H1 (cell line): ENCODE results near the gene CADM1. TPM values are rescaled to one million over a fixed set of nuclear protein-coding genes. Genes with fewer than 3 reads are reported as not detected.

Experiments
- CTCF ChIA-PET: fragments of 300-600 bp; sonication (Branson Sonifier 250); formaldehyde crosslinking; loops from one replicate; lab custom pipeline; 2021; ENCODE audit not compliant: partially characterized antibody; lab: Charles Lee
- POLR2A ChIA-PET: fragments of 300-600 bp; sonication (Branson Sonifier 250); formaldehyde crosslinking; loops from one replicate; lab custom pipeline; 2021; ENCODE audit warnings: inconsistent platforms; ENCODE audit not compliant: partially characterized antibody; lab: Charles Lee
- DNase-seq, 2 experiments: peaks; one replicate each; pipeline versions ENCODE4 v3.0.0 to v3.0.0-alpha.2; 2010 to 2022; ENCODE audit warnings: low spot score in 2 of 2, low read depth in 1 of 2, mixed read lengths in 1 of 2
- FAIRE-seq: peaks from 2 replicates; lab custom pipeline; 2011; peaks lifted over from hg19 to GRCh38; lab: Jason Lieb, UNC
- H2AFZ ChIP-seq: 2 replicates; pipeline ENCODE4 v1.8.1; 2012; ENCODE audit warnings: low read length, inconsistent platforms
- H2AK5ac ChIP-seq: 2 replicates; pipeline ENCODE4 v1.6.1; 2013; ENCODE audit warnings: low read depth, low read length
- H2BK120ac ChIP-seq: replicated peaks from 2 replicates; pipeline ENCODE3; 2013; ENCODE audit warnings: low read depth, low read length, inconsistent platforms
- H2BK12ac ChIP-seq: 2 replicates; pipeline ENCODE4 v1.6.1; 2013; ENCODE audit warnings: low read depth, low read length
- H2BK15ac ChIP-seq: 2 replicates; pipeline ENCODE4 v1.6.1; 2013; ENCODE audit warnings: low read length
- H2BK20ac ChIP-seq: 2 replicates; pipeline ENCODE4 v1.6.1; 2013; ENCODE audit warnings: low read length
- H2BK5ac ChIP-seq: 2 replicates; pipeline ENCODE4 v1.6.1; 2013; ENCODE audit warnings: low read depth, low read length
- H3K14ac ChIP-seq: 2 replicates; pipeline ENCODE4 v1.6.1; 2013; ENCODE audit warnings: inconsistent platforms; ENCODE audit not compliant: insufficient read length
- H3K18ac ChIP-seq: 2 replicates; pipeline ENCODE4 v1.6.1; 2013; ENCODE audit warnings: low read length; ENCODE audit errors: extremely low read depth
- H3K23ac ChIP-seq: 2 replicates; pipeline ENCODE4 v1.6.1; 2013; ENCODE audit warnings: inconsistent platforms; ENCODE audit not compliant: insufficient read length
- H3K23me2 ChIP-seq: 2 replicates; pipeline ENCODE4 v1.6.1; 2013; ENCODE audit warnings: low read depth, low read length
- H3K27ac ChIP-seq: 2 replicates; pipeline ENCODE4 v1.6.1; 2011; ENCODE audit warnings: low read depth, low read length, inconsistent platforms
- H3K27me3 ChIP-seq, 4 experiments: replicated peaks in 1 of 4; 1 replicate in 1 of 4; 2 replicates in 3 of 4; pipeline versions ENCODE4 v1.6.1 to v1.8.1; 2011 to 2013; ENCODE audit warnings: low read length in 3 of 4, mild to moderate bottlenecking in 3 of 4, inconsistent platforms in 2 of 4, mixed read lengths in 2 of 4, moderate library complexity in 1 of 4; ENCODE audit not compliant: control insufficient read depth in 3 of 4, insufficient read depth in 3 of 4; ENCODE audit errors: extremely low read depth in 1 of 4
- H3K36me3 ChIP-seq, 4 experiments: 2 replicates each; pipeline versions ENCODE4 v1.6.1 to v1.8.1; 2011 to 2013; ENCODE audit warnings: mild to moderate bottlenecking in 4 of 4, low read length in 3 of 4, moderate library complexity in 2 of 4, control low read depth in 1 of 4, inconsistent platforms in 1 of 4; ENCODE audit not compliant: insufficient read depth in 4 of 4, control insufficient read depth in 2 of 4
- H3K4ac ChIP-seq: replicated peaks from 2 replicates; pipeline ENCODE3; 2013; ENCODE audit warnings: low read length, low read depth, mixed read lengths, inconsistent platforms; ENCODE audit not compliant: insufficient read length
- H3K4me1 ChIP-seq, 4 experiments: replicated peaks in 1 of 4; 1 replicate in 1 of 4; 2 replicates in 3 of 4; pipeline versions ENCODE4 v1.6.1 to v1.8.1; 2011 to 2013; ENCODE audit warnings: low read length in 3 of 4, inconsistent platforms in 2 of 4, mixed read lengths in 1 of 4; ENCODE audit not compliant: insufficient read depth in 4 of 4, control insufficient read depth in 3 of 4
- H3K4me2 ChIP-seq, 2 experiments: 2 replicates each; pipeline versions ENCODE4 v1.6.1 to v1.8.1; 2011 to 2013; ENCODE audit warnings: low read depth in 2 of 2, low read length in 2 of 2, control low read depth in 1 of 2, inconsistent platforms in 1 of 2, mild to moderate bottlenecking in 1 of 2; ENCODE audit not compliant: insufficient read depth in 1 of 2
- H3K4me3 ChIP-seq, 4 experiments: fragments of 200-600, 300-600 bp in 1 of 4; sonication (generic), shearing (Covaris generic), sonication (Bioruptor Twin) in 1 of 4; 2 replicates each; pipeline versions ENCODE4 v1.5.1 to v1.8.1; 2011 to 2016; ENCODE audit warnings: low read length in 4 of 4, low read depth in 3 of 4, control low read depth in 2 of 4, inconsistent platforms in 2 of 4, mild to moderate bottlenecking in 2 of 4, mixed read lengths in 1 of 4, moderate library complexity in 1 of 4; ENCODE audit not compliant: insufficient read depth in 2 of 4; ENCODE audit errors: extremely low read depth in 1 of 4
- H3K56ac ChIP-seq: replicated peaks from 2 replicates; pipeline ENCODE3; 2013; ENCODE audit warnings: low read depth, mild to moderate bottlenecking, mixed read lengths, low read length, inconsistent platforms; ENCODE audit not compliant: insufficient read length
- H3K79me1 ChIP-seq: 2 replicates; pipeline ENCODE4 v1.6.1; 2013; ENCODE audit warnings: low read depth, low read length, control low read depth
- H3K79me2 ChIP-seq, 2 experiments: 2 replicates each; pipeline versions ENCODE4 v1.6.1 to v1.8.1; 2012 to 2013; ENCODE audit warnings: low read length in 2 of 2, mild to moderate bottlenecking in 2 of 2, inconsistent platforms in 1 of 2; ENCODE audit not compliant: insufficient read depth in 2 of 2, control insufficient read depth in 1 of 2
- H3K9ac ChIP-seq, 4 experiments: replicated peaks in 1 of 4; 1 replicate in 1 of 4; 2 replicates in 3 of 4; pipeline versions ENCODE4 v1.6.1 to v1.8.1; 2011 to 2013; ENCODE audit warnings: low read depth in 3 of 4, low read length in 3 of 4, control low read depth in 2 of 4, mild to moderate bottlenecking in 2 of 4, moderate library complexity in 2 of 4, inconsistent platforms in 1 of 4; ENCODE audit errors: extremely low read depth in 1 of 4
- H3K9me3 ChIP-seq, 2 experiments: 2 replicates each; pipeline versions ENCODE4 v1.6.1 to v1.8.1; 2012 to 2013; ENCODE audit warnings: mild to moderate bottlenecking in 2 of 2, moderate library complexity in 2 of 2, control low read depth in 1 of 2, inconsistent platforms in 1 of 2, low read depth in 1 of 2, low read length in 1 of 2, mixed read lengths in 1 of 2; ENCODE audit not compliant: insufficient read depth in 2 of 2
- H4K20me1 ChIP-seq, 2 experiments: replicated peaks in 1 of 2; 2 replicates each; pipeline versions ENCODE3 to v1.8.1; 2011 to 2013; ENCODE audit warnings: inconsistent platforms in 2 of 2, low read length in 2 of 2, mild to moderate bottlenecking in 1 of 2; ENCODE audit not compliant: insufficient read depth in 2 of 2, control insufficient read depth in 1 of 2
- H4K5ac ChIP-seq: 2 replicates; pipeline ENCODE4 v1.6.1; 2013; ENCODE audit warnings: low read length, low read depth, mixed read lengths, inconsistent platforms; ENCODE audit not compliant: insufficient read length
- H4K8ac ChIP-seq: 2 replicates; pipeline ENCODE4 v1.8.0; 2013; ENCODE audit warnings: mild to moderate bottlenecking, moderate library complexity, low read length, inconsistent platforms; ENCODE audit not compliant: insufficient read depth; ENCODE audit errors: extremely low read depth
- H4K91ac ChIP-seq: replicated peaks from 2 replicates; pipeline ENCODE3; 2013; ENCODE audit warnings: low read length, mixed read lengths, inconsistent platforms; ENCODE audit not compliant: insufficient read length
- CHD2 ChIP-seq: IDR thresholded peaks from 2 replicates; pipeline ENCODE4 v1.6.1; 2012; ENCODE audit warnings: low read length, improper control_type of control experiment
- EGR1 ChIP-seq: IDR thresholded peaks from 2 replicates; pipeline ENCODE4 v1.6.1; 2011; ENCODE audit warnings: low read depth, low read length, borderline replicate concordance
- KDM4A ChIP-seq: IDR thresholded peaks from one replicate; pipeline ENCODE4 v1.7.1; 2012; ENCODE audit warnings: low read depth, mild to moderate bottlenecking, moderate library complexity, low read length, inconsistent platforms; ENCODE audit not compliant: severe bottlenecking
- KDM5A ChIP-seq: fragments of 200-600 bp; IDR thresholded peaks from 2 replicates; pipeline ENCODE4 v1.7.1; 2012; ENCODE audit warnings: mild to moderate bottlenecking, low read length, inconsistent platforms, mixed read lengths
- NANOG ChIP-seq: IDR thresholded peaks from 2 replicates; pipeline ENCODE4 v1.6.1; 2011; ENCODE audit warnings: low read length, low read depth, mild to moderate bottlenecking, inconsistent platforms; ENCODE audit not compliant: insufficient read depth, poor library complexity, severe bottlenecking
- POLR2A ChIP-seq, 2 experiments: IDR thresholded peaks; 1 replicate in 1 of 2; 2 replicates in 1 of 2; pipeline ENCODE4 v1.6.1; 2011; ENCODE audit warnings: low read depth in 2 of 2, low read length in 2 of 2, mild to moderate bottlenecking in 2 of 2; ENCODE audit errors: control extremely low read depth in 1 of 2
- POLR2AphosphoS5 ChIP-seq: IDR thresholded peaks from 2 replicates; pipeline ENCODE4 v1.6.1; 2011; ENCODE audit warnings: low read depth, low read length
- RNF2 ChIP-seq: fragments of 200-900, 300-1000 bp; sonication (generic); IDR thresholded peaks from 2 replicates; pipeline ENCODE4 v1.7.1; 2016; ENCODE audit warnings: borderline replicate concordance, low read depth, mild to moderate bottlenecking, antibody characterized with exemption, low read length; ENCODE audit not compliant: poor library complexity, severe bottlenecking; ENCODE audit errors: missing control alignments
- RXRA ChIP-seq: IDR thresholded peaks from 2 replicates; pipeline ENCODE4 v1.6.1; 2011; ENCODE audit warnings: low read depth, mild to moderate bottlenecking, low read length, moderate library complexity; ENCODE audit not compliant: insufficient read depth
- SAP30 ChIP-seq: fragments of 300-600 bp; sonication (generic); IDR thresholded peaks from 2 replicates; pipeline ENCODE4 v1.7.1; 2012; ENCODE audit warnings: low read length, moderate library complexity, mild to moderate bottlenecking, inconsistent platforms; ENCODE audit not compliant: insufficient read depth, insufficient replicate concordance
- SIN3A ChIP-seq, 2 experiments: IDR thresholded peaks in 1 of 2; conservative IDR thresholded peaks in 1 of 2; 2 replicates each; pipeline ENCODE4 v1.6.1; 2011 to 2012; ENCODE audit warnings: low read length in 2 of 2, improper control_type of control experiment in 1 of 2, low read depth in 1 of 2, mild to moderate bottlenecking in 1 of 2
- SUZ12 ChIP-seq: fragments of 200-600 bp; sonication (generic); IDR thresholded peaks from 2 replicates; pipeline ENCODE4 v1.6.1; 2012; ENCODE audit warnings: mild to moderate bottlenecking, inconsistent platforms, low read length, moderate library complexity, mixed read lengths
- WGBS, 2 experiments: shearing (Covaris generic) in 1 of 2; methylation state at CpG; one replicate each; pipeline versions ENCODE4 v1.1.6 to v1.1.7; 2013 to 2015; ENCODE audit warnings: low lambda C conversion rate in 2 of 2, mixed read lengths in 2 of 2, inconsistent platforms in 1 of 2, low coverage in 1 of 2, missing lambda C conversion rate in 1 of 2; ENCODE audit not compliant: insufficient replicate concordance in 2 of 2, insufficient coverage in 1 of 2, insufficient read length in 1 of 2; ENCODE audit errors: extremely low coverage in 1 of 2, missing lambda C conversion rate in 1 of 2; 5-methylcytosine and 5-hydroxymethylcytosine counted together
- polyA plus RNA-seq, 7 experiments: library from polyadenylated mRNA; depleted of rRNA in 3 of 7; stranded (reverse) in 5 of 7; unstranded in 2 of 7; fragments of >200 nt in 5 of 7; fragments of 200-250 nt in 2 of 7; gene quantifications; 1 replicate in 5 of 7; 2 replicates in 1 of 7; 4 replicates in 1 of 7; pipeline versions ENCODE4 v1.2.1 to v1.2.3, GENCODE V29; 2011 to 2013; ENCODE audit warnings: missing spikeins in 2 of 7, mixed read lengths in 2 of 7
- total RNA-seq: library from RNA; stranded (reverse); fragmentation: NEBNext Ultra II Directional; extraction: Animal tissue kit (Norgen Biotek cat#: 25700); gene quantifications from 2 replicates; pipeline ENCODE4 v1.2.1, GENCODE V29; 2021
- TF ChIP-seq, protein P1 (sequence below): IDR thresholded peaks from 2 replicates; pipeline ENCODE4 v1.6.1; 2011; ENCODE audit warnings: low read depth, mild to moderate bottlenecking, low read length; ENCODE audit not compliant: insufficient read depth

Gene CADM1
- total and polyA plus RNA-seq, 2 of the 8 experiments (the other 6 are each of a cell fraction or from before 2014, with no cell fraction given), result 8.3 to 25.3 TPM

DNA sequence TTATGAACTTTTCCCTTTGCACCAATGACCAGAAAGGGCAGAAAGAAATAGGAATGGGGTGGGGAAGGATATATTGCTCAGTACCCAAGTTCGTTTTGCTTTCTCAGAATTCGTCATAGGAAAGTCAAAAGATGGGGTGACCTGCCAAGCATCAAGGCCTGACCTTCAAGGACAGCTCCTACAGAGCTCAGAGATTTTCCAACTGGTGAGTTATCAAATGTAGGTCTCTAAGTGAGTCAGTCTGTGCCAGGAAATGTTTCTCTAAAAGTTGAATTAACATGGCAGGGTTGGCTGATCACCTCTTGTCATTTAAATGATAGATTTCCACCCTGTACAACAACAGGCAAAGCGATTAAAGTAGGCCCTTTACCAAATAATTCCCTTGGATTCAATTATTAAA lies 307.2 kb downstream of the CADM1 start:
- ChIA-PET CTCF (interaction anchor here (0.6 to 4.2 kb wide), 7 partner anchors 10 to 1039 kb away, joined by 3 to 18 read pairs (median 3); no protein-coding TSS in a partner anchor), POLR2A (no interaction called here)
- WGBS, 2 experiments, result 87% methylated on average over 3 of the region's 3 CpGs; no CpG with 5 or more reads in 1 of the 2 experiments
- no peak overlapping the region for H3K27ac ChIP-seq
- no peak overlapping the region for H3K9ac ChIP-seq
- no peak overlapping the region for H3K4me2 ChIP-seq
- DNase-seq, result no peak
- H3K23me2 ChIP-seq, result no peaks in the 10 kb centered on the region
- no peak overlapping the region for H2BK5ac ChIP-seq
- H3K56ac ChIP-seq, result no peak overlapping the region
- no peak overlapping the region for H3K14ac ChIP-seq
- H3K79me1 ChIP-seq, result no peaks in the 10 kb centered on the region
- H3K9me3 ChIP-seq, result no peaks in the 10 kb centered on the region
- no peak overlapping the region for H2BK20ac ChIP-seq
- H3K4me1 ChIP-seq, result peaks cover 0 to 10% (median 5%) of the 10 kb centered on the region in 4 experiments; a peak in 2 of 7 replicates
- H3K18ac ChIP-seq, result no peak overlapping the region
- H2BK120ac ChIP-seq, result no peak overlapping the region
- no peak overlapping the region for H2BK12ac ChIP-seq
- no peak overlapping the region for H2BK15ac ChIP-seq
- no peak overlapping the region for H2AFZ ChIP-seq
- H2AK5ac ChIP-seq, result no peak overlapping the region
- no peak overlapping the region for H4K91ac ChIP-seq
- H4K5ac ChIP-seq, result no peak overlapping the region
- no peak overlapping the region for H3K4me3 ChIP-seq
- no peaks in the 10 kb centered on the region for H3K36me3 ChIP-seq
- no peaks in the 10 kb centered on the region for H4K20me1 ChIP-seq
- H3K27me3 ChIP-seq, result no peaks in the 10 kb centered on the region; a peak in 1 of 7 replicates
- H3K23ac ChIP-seq, result no peak overlapping the region
- H4K8ac ChIP-seq, result no peak overlapping the region
- H3K4ac ChIP-seq, result no peak overlapping the region
- H3K79me2 ChIP-seq, result no peaks in the 10 kb centered on the region
- FAIRE-seq, result no peak
- TF ChIP-seq KDM4A (no peak), NANOG (no peak), RXRA (no peak), EGR1 (no peak), RNF2 (no peak), POLR2AphosphoS5 (no peak), POLR2A (IDR thresholded peaks at IDR 0.05; ENCODE audit: control extremely low read depth in 1 of 2, low read depth in 2 of 2, low read length in 2 of 2) (no peak), SUZ12 (no peak), CHD2 (no peak), SAP30 (no peak), KDM5A (no peak), SIN3A (conservative IDR thresholded peaks at IDR 0.05 in 1 of 2, IDR thresholded peaks at IDR 0.05 in 1 of 2; ENCODE audit: low read depth in 1 of 2, low read length in 2 of 2) (no peak)
- TF ChIP-seq, protein P1, sequence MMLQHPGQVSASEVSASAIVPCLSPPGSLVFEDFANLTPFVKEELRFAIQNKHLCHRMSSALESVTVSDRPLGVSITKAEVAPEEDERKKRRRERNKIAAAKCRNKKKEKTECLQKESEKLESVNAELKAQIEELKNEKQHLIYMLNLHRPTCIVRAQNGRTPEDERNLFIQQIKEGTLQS, result no peak
